Lower leg skin (tissue), 4 donors: ENCODE measurements around the gene ZNF408. TPM values are rescaled to one million over a fixed set of nuclear protein-coding genes. Genes with fewer than 3 reads are reported as not detected.
"Not testable (repeated sequence)": the region's sequence is repeated elsewhere in the genome, so short reads cannot be mapped to it uniquely, and the experiment has no call there.

Source experiments
- DNase-seq, 2 donors: peaks; one replicate each; pipeline ENCODE4 v3.0.0-alpha.2; 2019; ENCODE audit warnings: low spot score in 2 of 2
- H3K4me3 ChIP-seq: fragments of 200-600 bp; sonication (generic); 2 replicates; pipeline ENCODE4 v1.5.1; 2017; ENCODE audit warnings: mild to moderate bottlenecking, low read depth; ENCODE audit not compliant: poor library complexity, severe bottlenecking
- POLR2A ChIP-seq, 2 donors: fragments of 450-650 bp; IDR thresholded peaks; one replicate each; pipeline ENCODE4 v1.6.1; 2016 to 2017; ENCODE audit warnings: antibody characterized with exemption in 2 of 2, mild to moderate bottlenecking in 1 of 2, moderate library complexity in 1 of 2
- WGBS, 2 donors: methylation state at CpG; one replicate each; pipeline ENCODE4 v1.1.5; 2018; 5-methylcytosine and 5-hydroxymethylcytosine counted together
- intact Hi-C: fragments of 100-400 bp; cut with DNase I; formaldehyde crosslinking; loops from one replicate; pipeline ENCODE4 v1.15.0; 2023; ENCODE audit warnings: low total_unique reads
- total RNA-seq, 4 donors: library from RNA; depleted of rRNA; stranded (reverse); fragments of >200 nt; gene quantifications; one replicate each; pipeline ENCODE4 v1.1.0, GENCODE V29; 2016
- TF ChIP-seq, protein P1 (sequence below), 3 donors: fragments of 450-650 bp; IDR thresholded peaks; one replicate each; pipeline ENCODE4 v1.5.1; 2016; ENCODE audit warnings: antibody characterized with exemption in 3 of 3, mild to moderate bottlenecking in 3 of 3, moderate library complexity in 2 of 3

Gene ZNF408
- total RNA-seq, 4 donors from 2014 or later, result 11.2 to 28.9 (median 16.2) TPM

DNA sequence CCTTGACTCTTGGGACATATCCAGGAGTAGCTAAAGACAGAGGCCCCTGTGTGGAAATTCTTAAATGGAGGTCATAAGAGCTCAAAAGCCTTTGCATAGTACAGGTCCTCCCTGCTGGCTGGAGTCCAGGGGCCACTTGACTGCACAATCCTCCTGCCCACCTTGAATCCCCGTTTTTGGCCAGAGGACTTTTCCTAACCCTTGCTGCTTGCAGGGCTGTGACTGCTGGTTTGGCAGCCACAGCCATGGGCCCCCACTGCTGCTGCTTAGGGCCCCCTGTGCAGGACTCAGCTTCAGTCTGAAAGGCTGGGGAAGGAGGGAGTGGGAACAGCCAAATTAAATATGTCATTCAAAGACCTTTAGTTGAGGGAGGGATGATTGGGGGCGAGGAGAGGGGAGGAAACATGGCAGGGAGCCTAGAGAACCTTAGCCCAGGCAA is 33.8 kb upstream of the ZNF408 start:
- WGBS, 2 donors, result 74% methylated on average over 2 of the region's 2 CpGs
- peak in 1 of 2 donors; percentile 76 for DNase-seq
- TF ChIP-seq, protein P1, sequence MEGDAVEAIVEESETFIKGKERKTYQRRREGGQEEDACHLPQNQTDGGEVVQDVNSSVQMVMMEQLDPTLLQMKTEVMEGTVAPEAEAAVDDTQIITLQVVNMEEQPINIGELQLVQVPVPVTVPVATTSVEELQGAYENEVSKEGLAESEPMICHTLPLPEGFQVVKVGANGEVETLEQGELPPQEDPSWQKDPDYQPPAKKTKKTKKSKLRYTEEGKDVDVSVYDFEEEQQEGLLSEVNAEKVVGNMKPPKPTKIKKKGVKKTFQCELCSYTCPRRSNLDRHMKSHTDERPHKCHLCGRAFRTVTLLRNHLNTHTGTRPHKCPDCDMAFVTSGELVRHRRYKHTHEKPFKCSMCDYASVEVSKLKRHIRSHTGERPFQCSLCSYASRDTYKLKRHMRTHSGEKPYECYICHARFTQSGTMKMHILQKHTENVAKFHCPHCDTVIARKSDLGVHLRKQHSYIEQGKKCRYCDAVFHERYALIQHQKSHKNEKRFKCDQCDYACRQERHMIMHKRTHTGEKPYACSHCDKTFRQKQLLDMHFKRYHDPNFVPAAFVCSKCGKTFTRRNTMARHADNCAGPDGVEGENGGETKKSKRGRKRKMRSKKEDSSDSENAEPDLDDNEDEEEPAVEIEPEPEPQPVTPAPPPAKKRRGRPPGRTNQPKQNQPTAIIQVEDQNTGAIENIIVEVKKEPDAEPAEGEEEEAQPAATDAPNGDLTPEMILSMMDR (IDR thresholded peaks at IDR 0.05), result no peak
- TF ChIP-seq POLR2A (IDR thresholded peaks at IDR 0.05), result no peak
- intact Hi-C loops, result no loop called here
- no peak overlapping the region for H3K4me3 ChIP-seq

DNA sequence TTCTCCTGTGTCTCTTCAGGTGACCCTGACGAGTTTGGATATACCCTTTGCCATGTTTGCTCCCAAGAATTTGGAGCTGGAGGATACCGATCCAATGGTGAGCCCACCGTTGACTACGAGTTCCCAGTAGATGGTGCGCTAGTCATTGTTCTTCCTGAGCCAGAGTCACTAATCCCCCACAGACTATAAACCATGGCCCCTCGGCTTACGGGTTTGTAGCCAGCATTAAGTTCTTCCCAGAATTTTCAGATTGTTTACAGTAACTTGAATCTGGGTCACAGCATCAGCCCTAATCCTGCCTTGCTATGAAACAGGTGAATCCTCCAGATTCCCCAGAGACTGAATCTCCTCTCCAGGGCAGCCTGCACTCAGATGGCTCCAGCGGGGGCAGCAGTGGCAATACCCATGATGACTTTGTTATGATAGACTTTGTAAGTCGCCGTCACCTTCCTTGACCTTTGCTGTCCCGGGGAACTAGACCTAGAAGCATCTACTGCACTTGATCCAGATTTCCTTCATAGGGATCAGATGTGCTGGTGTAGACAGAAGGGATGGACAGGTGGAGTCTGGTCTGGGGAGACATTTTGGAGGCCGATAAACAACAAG is 32.2 kb upstream of the ZNF408 start:
- TF ChIP-seq, protein P1 (IDR thresholded peaks at IDR 0.05), result no peak
- no peak for TF ChIP-seq POLR2A (IDR thresholded peaks at IDR 0.05)
- DNase-seq, result peak in 1 of 2 donors; percentile 75
- intact Hi-C loops, result no loop called here
- H3K4me3 ChIP-seq, result no peak overlapping the region
- WGBS, 2 donors, result 91 to 94% methylated on average over 12 of the region's 12 CpGs

DNA sequence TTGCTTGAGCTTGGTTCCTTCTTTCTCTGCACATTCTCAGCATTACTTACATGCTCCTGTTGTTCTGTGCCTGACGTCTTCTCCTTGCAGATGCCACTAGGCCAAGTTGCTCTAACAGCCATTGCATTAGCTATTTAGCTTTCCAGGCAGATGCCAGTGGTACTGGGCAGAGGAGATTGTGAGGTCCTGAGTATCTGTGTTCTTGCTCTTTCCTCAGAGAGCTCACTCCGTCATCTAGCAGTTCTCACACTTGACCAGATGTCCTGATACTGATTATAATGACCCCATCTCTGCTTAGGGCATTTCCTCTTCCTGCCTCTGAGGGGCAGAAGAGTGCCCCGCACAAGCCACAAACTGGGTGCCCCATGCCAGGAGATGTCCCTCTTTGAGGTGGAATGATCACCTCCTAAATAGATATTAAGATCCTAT is 31.1 kb upstream of the ZNF408 start:
- WGBS, 2 donors, result 61 to 73% methylated on average over 3 of the region's 3 CpGs
- TF ChIP-seq POLR2A (IDR thresholded peaks at IDR 0.05), result no peak
- TF ChIP-seq, protein P1 (IDR thresholded peaks at IDR 0.05), result no peak
- peak in 1 of 2 donors; percentile 63 for DNase-seq
- no peak overlapping the region for H3K4me3 ChIP-seq
- intact Hi-C loops, result no loop called here

DNA sequence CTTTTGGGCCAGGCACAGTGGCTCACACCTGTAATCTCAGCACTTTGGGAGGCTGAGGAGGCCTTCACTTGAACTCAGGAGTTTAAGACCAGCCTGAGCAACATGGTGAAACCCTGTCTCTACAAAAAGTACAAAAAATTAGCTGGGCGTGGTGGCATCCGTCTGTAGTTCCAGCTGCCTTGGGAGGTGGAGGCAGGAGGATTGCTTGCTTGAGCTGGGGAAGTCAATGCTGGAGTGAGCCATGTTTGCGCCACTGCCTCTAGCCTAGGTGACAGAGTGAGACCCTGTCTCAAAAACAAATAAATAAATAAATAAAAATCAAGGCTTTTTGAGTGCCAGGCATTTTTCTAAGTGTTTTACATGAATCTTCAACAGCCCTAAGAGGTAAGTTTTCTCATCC is 30.3 kb upstream of the ZNF408 start:
- WGBS, 2 donors, result 82 to 88% methylated on average over 3 of the region's 3 CpGs
- H3K4me3 ChIP-seq, intact Hi-C loops, DNase-seq: not testable (repeated sequence)

DNA sequence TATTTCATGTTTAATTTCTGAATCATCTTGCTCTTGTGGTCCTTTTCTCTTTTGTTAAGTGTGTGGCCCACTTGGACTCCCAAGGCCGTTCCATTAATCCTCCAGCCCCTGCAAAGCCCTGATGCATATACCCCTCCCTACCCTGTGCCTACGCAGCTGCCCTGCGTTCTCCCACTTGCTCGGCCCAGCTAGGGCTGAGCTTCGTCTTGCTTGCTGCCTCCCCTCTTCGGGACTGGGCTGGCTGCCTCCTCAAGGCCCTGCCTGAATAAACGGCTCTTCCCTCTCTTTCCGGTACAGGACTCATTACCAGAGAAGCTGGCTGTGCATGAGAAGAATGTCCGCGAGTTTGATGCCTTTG is 28.9 kb upstream of the ZNF408 start:
- WGBS, 2 donors, result 91 to 95% methylated on average over 10 of the region's 10 CpGs
- TF ChIP-seq, protein P1 (IDR thresholded peaks at IDR 0.05), result no peak
- TF ChIP-seq POLR2A (IDR thresholded peaks at IDR 0.05), result no peak
- intact Hi-C loops, result no loop called here
- no peak overlapping the region for H3K4me3 ChIP-seq
- DNase-seq, result no peak

DNA sequence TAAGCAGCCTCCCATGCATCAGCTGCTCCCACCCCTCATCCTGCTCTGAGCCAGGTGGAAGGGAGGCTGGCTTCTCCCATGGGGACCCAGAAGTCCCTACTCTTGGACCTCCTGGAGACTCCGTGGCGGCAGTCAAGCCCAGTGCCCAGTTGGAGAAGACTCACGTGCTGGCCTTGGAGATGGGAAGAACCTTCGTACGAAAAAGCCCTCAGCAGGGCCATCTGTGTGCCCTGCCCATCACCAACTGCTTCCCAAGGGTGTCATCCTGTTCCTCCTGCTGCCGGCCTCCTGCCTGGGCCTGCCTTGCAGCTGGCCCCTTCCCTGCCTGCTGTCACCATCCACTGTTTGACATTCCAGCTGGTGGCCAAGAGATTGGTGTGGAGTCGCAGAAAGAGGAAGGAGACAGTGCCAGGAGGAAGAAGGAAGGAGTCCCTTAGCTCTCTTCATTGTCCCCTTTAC is 28.4 kb upstream of the ZNF408 start:
- TF ChIP-seq POLR2A (IDR thresholded peaks at IDR 0.05), result no peak
- TF ChIP-seq, protein P1 (IDR thresholded peaks at IDR 0.05), result no peak
- H3K4me3 ChIP-seq, result no peak overlapping the region
- 63 to 67% methylated on average over 4 to 7 of the region's 7 CpGs for WGBS, 2 donors
- intact Hi-C loops, result no loop called here
- DNase-seq, result no peak
